Panc1 (cell line): ENCODE data around the gene EPOP. TPM values are rescaled to one million over a fixed set of nuclear protein-coding genes. Genes with fewer than 3 reads are reported as not detected.

Source experiments
- ATAC-seq: fragments of 200-7000 bp; cut with Tn5 transposase; 2 replicates; pipeline ENCODE4 v1.9.1; 2020; ENCODE audit warnings: mild to moderate bottlenecking, moderate library complexity
- BruUV-seq: library from RNA; stranded (reverse); fragments of 400-500 nt; replicated peaks from 2 replicates; lab custom pipeline; 2021; lab: Mats Ljungman, UMichigan
- CTCF ChIA-PET: fragments of 300-600 bp; sonication (Branson Sonifier 250); formaldehyde crosslinking; loops from one replicate; lab custom pipeline; 2022; ENCODE audit warnings: antibody characterized with exemption; lab: Charles Lee
- POLR2A ChIA-PET: fragments of 300-600 bp; sonication (Branson Sonifier 250); formaldehyde crosslinking; loops from one replicate; lab custom pipeline; 2022; ENCODE audit warnings: antibody characterized with exemption; lab: Charles Lee
- DNase-seq: peaks from one replicate; pipeline ENCODE4 v3.0.0-alpha.2; 2010; ENCODE audit warnings: low read depth, low spot score
- H3K27ac ChIP-seq: 2 replicates; pipeline ENCODE4 v1.5.1; 2011; ENCODE audit warnings: mild to moderate bottlenecking, low read length, inconsistent platforms
- H3K27me3 ChIP-seq: fragments of 200-500 bp; sonication (Bioruptor generic); 2 replicates; pipeline ENCODE4 v1.6.0; 2014; ENCODE audit warnings: low read length, inconsistent platforms; ENCODE audit not compliant: control insufficient read depth, insufficient read depth
- H3K36me3 ChIP-seq: fragments of 200-500 bp; sonication (Bioruptor generic); 2 replicates; pipeline ENCODE4 v1.5.1; 2014; ENCODE audit warnings: inconsistent platforms, mild to moderate bottlenecking, low read length, moderate library complexity; ENCODE audit not compliant: control insufficient read depth, insufficient read depth
- H3K4me1 ChIP-seq: 2 replicates; pipeline ENCODE4 v1.5.1; 2011; ENCODE audit warnings: inconsistent platforms, mild to moderate bottlenecking, low read length, moderate library complexity; ENCODE audit not compliant: control insufficient read depth, insufficient read depth
- H3K4me3 ChIP-seq, 2 experiments: 2 replicates each; pipeline ENCODE4 v1.5.1; 2011 to 2012; ENCODE audit warnings: low read depth in 2 of 2, low read length in 2 of 2, mild to moderate bottlenecking in 2 of 2, inconsistent platforms in 1 of 2, moderate library complexity in 1 of 2
- H3K9me3 ChIP-seq: fragments of 200-500 bp; sonication (Bioruptor generic); 2 replicates; pipeline ENCODE4 v1.5.1; 2014; ENCODE audit warnings: low read depth, mild to moderate bottlenecking, inconsistent platforms, low read length, moderate library complexity; ENCODE audit not compliant: control insufficient read depth, insufficient read depth
- CTCF ChIP-seq: fragments of 450-650 bp; IDR thresholded peaks from 2 replicates; pipeline ENCODE4 v1.5.1; 2017; ENCODE audit warnings: mild to moderate bottlenecking
- POLR2AphosphoS5 ChIP-seq: IDR thresholded peaks from 2 replicates; pipeline ENCODE4 v1.6.1; 2012; ENCODE audit warnings: mild to moderate bottlenecking, low read depth, low read length, moderate library complexity
- REST ChIP-seq, 2 experiments: IDR thresholded peaks; 2 replicates each; pipeline ENCODE4 v1.6.1; 2011 to 2012; ENCODE audit warnings: low read depth in 2 of 2, control low read depth in 1 of 2, low read length in 1 of 2, mild to moderate bottlenecking in 1 of 2, moderate library complexity in 1 of 2; ENCODE audit not compliant: insufficient read depth in 1 of 2
- SIN3A ChIP-seq: IDR thresholded peaks from 2 replicates; pipeline ENCODE4 v1.6.1; 2012; ENCODE audit warnings: low read depth, mild to moderate bottlenecking, low read length, moderate library complexity, borderline replicate concordance; ENCODE audit not compliant: insufficient read depth
- TCF7L2 ChIP-seq: IDR thresholded peaks from 2 replicates; pipeline ENCODE4 v1.6.1; 2011; ENCODE audit warnings: mild to moderate bottlenecking, low read depth, low read length, inconsistent platforms
- in situ Hi-C: cut with HindIII; loops from 2 replicates; pipeline ENCODE4 v1.10.0; 2016; ENCODE audit warnings: low sequenced_read_pairs, low pct_unique_long_range_greater_than_20kb
- intact Hi-C: fragments of 100-400 bp; cut with micrococcal nuclease; formaldehyde crosslinking; loops from one replicate; pipeline ENCODE4 v1.10.0; 2022; ENCODE audit not compliant: unreplicated experiment
- total RNA-seq: library from RNA; stranded (reverse); gene quantifications from one replicate; pipeline ENCODE4 v1.2.1, GENCODE V29; 2021; ENCODE audit not compliant: unreplicated experiment

The EPOP gene
- total RNA-seq, 1 experiment from 2014 or later = 19.9 TPM

- BruUV-seq = no TSS peak
- no peak overlapping the region for H3K27ac ChIP-seq
- no peak for TF ChIP-seq CTCF
- TF ChIP-seq SIN3A = no peak
- no peak for TF ChIP-seq REST (IDR thresholded peaks at IDR 0.05; ENCODE audit: insufficient read depth in 1 of 2, low read depth in 2 of 2, low read length in 1 of 2)
- TF ChIP-seq POLR2AphosphoS5 = no peak
- no peak for TF ChIP-seq TCF7L2
- no peaks in the 10 kb centered on the region for H3K27me3 ChIP-seq
- peaks cover 10% of the 10 kb centered on the region for H3K4me1 ChIP-seq
- H3K9me3 ChIP-seq = no peaks in the 10 kb centered on the region
- in situ Hi-C loops = no loop called here
- H3K36me3 ChIP-seq = no peaks in the 10 kb centered on the region
- no peak overlapping the region for H3K4me3 ChIP-seq
- DNase-seq = no peak
- CTCF ChIA-PET = interaction anchor here (0.5 to 0.6 kb wide), 2 partner anchors 66 to 226 kb away, joined by 7 to 12 read pairs; no protein-coding TSS in a partner anchor
- ATAC-seq = no peak
- intact Hi-C loops = loop anchor here (5.0 kb wide), 1 partner anchor 177 kb away; no protein-coding TSS in a partner anchor
- POLR2A ChIA-PET = no interaction called here
Observed at GRCh38 chr17:38669520-38669919, 5.2 kb downstream of the EPOP start.

- no peaks in the 10 kb centered on the region for H3K9me3 ChIP-seq
- intact Hi-C loops = loop anchor here (1.0 to 5.0 kb wide), 2 partner anchors 109 to 175 kb away; no protein-coding TSS in a partner anchor
- H3K36me3 ChIP-seq = no peaks in the 10 kb centered on the region
- H3K27ac ChIP-seq = no peak overlapping the region
- no peaks in the 10 kb centered on the region for H3K27me3 ChIP-seq
- in situ Hi-C loops = no loop called here
- no TSS peak for BruUV-seq
- ChIA-PET CTCF (interaction anchor here (0.7 to 2.6 kb wide), 3 partner anchors 50 to 110 kb away, joined by 4 to 14 read pairs (median 5); no protein-coding TSS in a partner anchor), POLR2A (no interaction called here)
- H3K4me3 ChIP-seq = no peak overlapping the region
- peaks cover 10% of the 10 kb centered on the region for H3K4me1 ChIP-seq
- TF ChIP-seq CTCF (peak; percentile 70), POLR2AphosphoS5 (no peak)
- no peak for DNase-seq
- ATAC-seq = no peak
Observed at GRCh38 chr17:38667787-38668122, 7.0 kb downstream of the EPOP start.
